ENCODE measurements around the gene FREY1. TPM values are rescaled to one million over a fixed set of nuclear protein-coding genes. Genes with fewer than 3 reads are reported as not detected.
"Not testable (repeated sequence)": the region's sequence is repeated elsewhere in the genome, so short reads cannot be mapped to it uniquely, and the experiment has no call there.

The FREY1 gene
- total and polyA plus RNA-seq, 8 donors, result 0.21 to 0.89 (median 0.43) TPM; not detected in 2

DNA sequence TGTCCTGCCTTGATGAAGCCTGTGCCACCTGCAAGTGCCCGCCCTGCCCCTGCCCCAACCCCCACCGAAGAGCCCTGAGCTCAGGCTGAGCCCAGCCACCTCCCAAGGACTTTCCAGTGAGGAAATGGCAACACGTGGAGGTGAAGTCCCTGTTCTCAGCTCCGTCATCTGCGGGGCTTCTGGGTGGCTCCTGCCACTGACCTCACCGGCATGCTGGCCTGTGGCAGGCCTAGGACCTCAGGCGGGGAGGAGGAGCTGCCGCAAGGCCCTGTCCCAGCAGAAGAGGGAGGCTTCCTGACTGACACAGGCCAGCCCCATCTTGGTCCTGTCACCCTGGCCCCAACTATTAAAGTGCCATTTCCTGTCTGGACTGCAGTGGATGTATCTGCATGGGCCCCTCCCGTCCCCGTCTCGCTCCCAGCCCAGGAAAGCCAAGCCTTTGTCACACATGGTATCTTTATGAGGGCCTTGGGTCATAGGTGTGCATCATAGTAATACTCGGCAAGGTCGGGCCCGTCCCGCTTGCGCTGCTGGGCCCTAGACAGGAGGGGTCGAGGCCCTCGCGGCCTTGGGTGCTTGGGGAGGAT lies 882 bp downstream of the FREY1 start:
- no peak overlapping the region for H3K27ac ChIP-seq
- no peak for ATAC-seq
- no peak overlapping the region for H3K4me3 ChIP-seq
- peaks cover 0 to 2% of the 10 kb centered on the region in 2 donors for H3K4me1 ChIP-seq
- peaks cover 0 to 26% of the 10 kb centered on the region in 2 donors for H3K36me3 ChIP-seq
- intact Hi-C loops (cut with DNase I), result no loop called here
- peaks cover 0 to 8% of the 10 kb centered on the region in 2 donors for H3K27me3 ChIP-seq
- TF ChIP-seq, protein P1, sequence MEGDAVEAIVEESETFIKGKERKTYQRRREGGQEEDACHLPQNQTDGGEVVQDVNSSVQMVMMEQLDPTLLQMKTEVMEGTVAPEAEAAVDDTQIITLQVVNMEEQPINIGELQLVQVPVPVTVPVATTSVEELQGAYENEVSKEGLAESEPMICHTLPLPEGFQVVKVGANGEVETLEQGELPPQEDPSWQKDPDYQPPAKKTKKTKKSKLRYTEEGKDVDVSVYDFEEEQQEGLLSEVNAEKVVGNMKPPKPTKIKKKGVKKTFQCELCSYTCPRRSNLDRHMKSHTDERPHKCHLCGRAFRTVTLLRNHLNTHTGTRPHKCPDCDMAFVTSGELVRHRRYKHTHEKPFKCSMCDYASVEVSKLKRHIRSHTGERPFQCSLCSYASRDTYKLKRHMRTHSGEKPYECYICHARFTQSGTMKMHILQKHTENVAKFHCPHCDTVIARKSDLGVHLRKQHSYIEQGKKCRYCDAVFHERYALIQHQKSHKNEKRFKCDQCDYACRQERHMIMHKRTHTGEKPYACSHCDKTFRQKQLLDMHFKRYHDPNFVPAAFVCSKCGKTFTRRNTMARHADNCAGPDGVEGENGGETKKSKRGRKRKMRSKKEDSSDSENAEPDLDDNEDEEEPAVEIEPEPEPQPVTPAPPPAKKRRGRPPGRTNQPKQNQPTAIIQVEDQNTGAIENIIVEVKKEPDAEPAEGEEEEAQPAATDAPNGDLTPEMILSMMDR (IDR thresholded peaks at IDR 0.05), result no peak
- H3K9me3 ChIP-seq, result no peaks in the 10 kb centered on the region
- DNase-seq, result peak in 1 of 4 donors; percentile 60

DNA sequence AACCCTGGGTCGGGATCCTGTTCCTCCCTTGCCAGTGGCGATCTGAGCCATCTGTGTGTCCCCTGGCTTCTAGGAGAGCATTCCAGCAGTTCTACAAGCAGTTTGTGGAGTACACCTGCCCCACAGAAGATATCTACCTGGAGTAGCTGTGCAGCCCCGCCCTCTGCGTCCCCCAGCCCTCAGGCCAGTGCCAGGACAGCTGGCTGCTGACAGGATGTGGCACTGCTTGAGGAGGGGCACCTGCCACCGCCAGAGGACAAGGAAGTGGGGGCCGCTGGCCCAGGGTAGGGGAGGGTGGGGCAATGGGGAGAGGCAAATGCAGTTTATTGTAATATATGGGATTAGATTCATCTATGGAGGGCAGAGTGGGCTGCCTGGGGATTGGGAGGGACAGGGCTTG lies 1.5 kb downstream of the FREY1 start:
- H3K27ac ChIP-seq; H3K4me3 ChIP-seq; intact Hi-C loops (cut with DNase I); ATAC-seq; H3K4me1 ChIP-seq; H3K9me3 ChIP-seq: not testable (repeated sequence)
- peaks cover 0 to 19% of the 10 kb centered on the region in 2 donors for H3K36me3 ChIP-seq
- H3K27me3 ChIP-seq, result peaks cover 0 to 14% of the 10 kb centered on the region in 2 donors
- DNase-seq, result peak in 1 of 4 donors; percentile 69

DNA sequence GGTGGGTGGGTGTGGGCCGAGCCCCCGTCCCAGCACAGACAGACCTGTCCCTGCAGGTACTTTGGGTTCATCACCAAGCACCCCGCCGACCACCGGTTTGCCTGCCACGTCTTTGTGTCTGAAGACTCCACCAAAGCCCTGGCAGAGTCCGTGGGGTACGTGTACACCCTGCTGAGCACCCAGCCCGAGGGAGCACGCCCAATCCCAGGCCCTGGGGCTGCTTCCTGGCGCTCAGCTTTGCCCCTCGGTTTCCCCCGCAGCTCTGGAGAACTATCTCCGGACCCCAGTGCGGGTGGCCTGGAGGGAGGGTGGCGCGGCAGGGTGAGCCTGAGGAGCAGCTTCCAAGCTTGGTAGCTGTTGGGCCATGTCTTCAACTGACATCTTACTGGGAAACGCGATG lies 2.0 kb downstream of the FREY1 start:
- Histone ChIP-seq H3K27ac (no peak overlapping the region), H3K9me3 (no peaks in the 10 kb centered on the region), H3K27me3 (peaks cover 0 to 19% of the 10 kb centered on the region in 2 donors), H3K4me3 (no peak overlapping the region), H3K36me3 (peaks cover 0 to 15% of the 10 kb centered on the region in 2 donors), H3K4me1 (peaks cover 7 to 12% of the 10 kb centered on the region in 2 donors)
- intact Hi-C loops (cut with DNase I), result no loop called here
- TF ChIP-seq, protein P1 (IDR thresholded peaks at IDR 0.05), result no peak
- no peak for ATAC-seq
- peak in 1 of 4 donors; percentile 74 for DNase-seq

DNA sequence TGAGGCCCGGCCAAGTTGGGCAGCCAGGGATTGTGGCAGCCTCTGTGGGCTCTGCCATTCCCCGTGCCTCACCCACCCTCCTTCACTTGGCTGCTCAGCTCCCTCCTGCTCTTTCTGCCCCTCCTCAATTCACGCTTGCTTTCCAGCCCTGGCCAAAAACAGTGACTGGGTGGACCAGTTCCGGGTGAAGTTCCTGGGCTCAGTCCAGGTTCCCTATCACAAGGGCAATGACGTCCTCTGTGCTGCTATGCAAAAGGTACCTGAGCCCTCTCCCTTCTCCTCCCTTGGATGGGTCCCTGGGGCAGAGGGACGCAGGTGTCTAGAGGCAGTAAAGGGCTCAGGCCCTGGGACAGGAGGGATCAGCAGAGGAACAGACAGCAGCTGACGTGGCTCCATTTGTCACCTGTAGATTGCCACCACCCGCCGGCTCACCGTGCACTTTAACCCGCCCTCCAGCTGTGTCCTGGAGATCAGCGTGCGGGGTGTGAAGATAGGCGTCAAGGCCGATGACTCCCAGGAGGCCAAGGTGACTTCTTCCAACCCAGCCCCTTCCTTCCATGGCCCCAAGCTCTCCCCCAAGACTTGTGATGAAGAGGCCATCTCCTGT lies 2.7 kb downstream of the FREY1 start:
- Histone ChIP-seq H3K9me3 (no peaks in the 10 kb centered on the region), H3K4me3 (no peak overlapping the region), H3K27ac (no peak overlapping the region), H3K4me1 (peaks cover 10 to 15% of the 10 kb centered on the region in 2 donors), H3K36me3 (peaks cover 0 to 8% of the 10 kb centered on the region in 2 donors), H3K27me3 (peaks cover 0 to 25% of the 10 kb centered on the region in 2 donors)
- TF ChIP-seq, protein P1 (IDR thresholded peaks at IDR 0.05), result no peak
- DNase-seq (peak in 1 of 4 donors; percentile 66), ATAC-seq (no peak)
- intact Hi-C loops (cut with DNase I), result no loop called here

DNA sequence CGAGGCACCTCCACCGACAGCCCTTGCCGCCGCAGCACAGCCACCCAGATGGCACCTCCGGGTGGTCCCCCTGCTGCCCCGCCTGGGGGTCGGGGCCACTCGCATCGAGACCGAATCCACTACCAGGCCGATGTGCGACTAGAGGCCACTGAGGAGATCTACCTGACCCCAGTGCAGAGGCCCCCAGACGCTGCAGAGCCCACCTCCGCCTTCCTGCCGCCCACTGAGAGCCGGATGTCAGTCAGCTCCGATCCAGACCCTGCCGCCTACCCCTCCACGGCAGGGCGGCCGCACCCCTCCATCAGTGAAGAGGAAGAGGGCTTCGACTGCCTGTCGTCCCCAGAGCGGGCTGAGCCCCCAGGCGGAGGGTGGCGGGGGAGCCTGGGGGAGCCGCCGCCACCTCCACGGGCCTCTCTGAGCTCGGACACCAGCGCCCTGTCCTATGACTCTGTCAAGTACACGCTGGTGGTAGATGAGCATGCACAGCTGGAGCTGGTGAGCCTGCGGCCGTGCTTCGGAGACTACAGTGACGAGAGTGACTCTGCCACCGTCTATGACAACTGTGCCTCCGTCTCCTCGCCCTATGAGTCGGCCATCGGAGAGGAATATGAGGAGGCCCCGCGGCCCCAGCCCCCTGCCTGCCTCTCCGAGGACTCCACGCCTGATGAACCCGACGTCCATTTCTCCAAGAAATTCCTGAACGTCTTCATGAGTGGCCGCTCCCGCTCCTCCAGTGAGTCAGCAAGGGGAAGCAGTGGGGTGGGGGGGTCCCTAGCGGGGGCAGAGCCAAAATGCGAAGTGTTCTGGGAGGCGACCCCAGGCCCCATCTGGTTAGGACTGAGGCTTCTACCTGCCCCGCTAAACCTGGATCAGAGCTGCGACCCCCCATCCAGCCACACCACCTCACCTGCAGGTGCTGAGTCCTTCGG lies 4.4 kb downstream of the FREY1 start:
- intact Hi-C loops (cut with DNase I), result no loop called here

More for the DNA sequence above, 4.4 kb downstream of the FREY1 start:
- TF ChIP-seq, protein P1 (IDR thresholded peaks at IDR 0.05), result no peak
- Histone ChIP-seq H3K9me3 (no peaks in the 10 kb centered on the region), H3K36me3 (no peaks in the 10 kb centered on the region), H3K4me3 (no peak overlapping the region), H3K27me3 (peaks cover 0 to 42% of the 10 kb centered on the region in 2 donors), H3K27ac (no peak overlapping the region), H3K4me1 (peaks cover 14 to 20% of the 10 kb centered on the region in 2 donors)
- ATAC-seq (no peak), DNase-seq (peak in 1 of 4 donors; percentile 70)
